Osteocyte (in vitro differentiated cells): ENCODE measurements around the gene CYB5R4. TPM values are rescaled to one million over a fixed set of nuclear protein-coding genes. Genes with fewer than 3 reads are reported as not detected.

Experiments used
- DNase-seq: peaks from one replicate; pipeline ENCODE4 v3.0.0; 2021; ENCODE audit warnings: mixed read lengths; ENCODE audit not compliant: unreplicated experiment; ENCODE audit errors: extremely low spot score
- H3K27ac Mint-ChIP-seq: one replicate; pipeline ENCODE4 v1.8.0; 2021; ENCODE audit warnings: mild to moderate bottlenecking, mixed read lengths; ENCODE audit not compliant: unreplicated experiment
- H3K27me3 Mint-ChIP-seq: one replicate; pipeline ENCODE4 v1.8.0; 2021; ENCODE audit warnings: mixed read lengths; ENCODE audit not compliant: unreplicated experiment
- H3K36me3 Mint-ChIP-seq: one replicate; pipeline ENCODE4 v1.8.0; 2021; ENCODE audit warnings: mixed read lengths; ENCODE audit not compliant: unreplicated experiment
- H3K4me1 Mint-ChIP-seq: one replicate; pipeline ENCODE4 v1.8.0; 2021; ENCODE audit warnings: mixed read lengths; ENCODE audit not compliant: unreplicated experiment
- H3K4me3 Mint-ChIP-seq: one replicate; pipeline ENCODE4 v1.8.0; 2021; ENCODE audit warnings: mild to moderate bottlenecking, moderate library complexity, mixed read lengths; ENCODE audit not compliant: unreplicated experiment
- H3K9me3 Mint-ChIP-seq: one replicate; pipeline ENCODE4 v1.8.0; 2021; ENCODE audit warnings: mixed read lengths; ENCODE audit not compliant: unreplicated experiment
- CTCF ChIP-seq: fragments of 200-600 bp; sonication (generic); IDR thresholded peaks from 2 replicates; pipeline ENCODE4 v1.5.0; 2021; ENCODE audit warnings: antibody characterized with exemption, mild to moderate bottlenecking, moderate library complexity
- total RNA-seq: library from RNA; stranded (reverse); gene quantifications from 2 replicates; pipeline ENCODE4 v1.2.1, GENCODE V29; 2021

CYB5R4 gene
- total RNA-seq, 1 donor from 2014 or later, result 10.9 TPM

- H3K9me3 Mint-ChIP-seq, result peaks cover 10% of the 10 kb centered on the region
- DNase-seq, result no peak
- no peak overlapping the region for H3K4me3 Mint-ChIP-seq
- peaks cover 25% of the 10 kb centered on the region for H3K27me3 Mint-ChIP-seq
- H3K36me3 Mint-ChIP-seq, result peaks cover 2% of the 10 kb centered on the region
- no peak for TF ChIP-seq CTCF
- peak overlapping the region; percentile 41 for H3K27ac Mint-ChIP-seq
- peaks cover 5% of the 10 kb centered on the region for H3K4me1 Mint-ChIP-seq
Measured at GRCh38 chr6:83978324-83978734, 118.8 kb downstream of the CYB5R4 start.

- peaks cover 10% of the 10 kb centered on the region for H3K9me3 Mint-ChIP-seq
- no peak for DNase-seq
- H3K27me3 Mint-ChIP-seq, result peaks cover 25% of the 10 kb centered on the region
- peaks cover 5% of the 10 kb centered on the region for H3K4me1 Mint-ChIP-seq
- H3K36me3 Mint-ChIP-seq, result peaks cover 2% of the 10 kb centered on the region
- no peak overlapping the region for H3K27ac Mint-ChIP-seq
- TF ChIP-seq CTCF, result no peak
- no peak overlapping the region for H3K4me3 Mint-ChIP-seq
Measured at GRCh38 chr6:83978997-83979396, 119.5 kb downstream of the CYB5R4 start.

- DNase-seq, result no peak
- Mint-ChIP-seq H3K9me3 (peaks cover 10% of the 10 kb centered on the region), H3K4me3 (no peak overlapping the region), H3K27me3 (peaks cover 14% of the 10 kb centered on the region), H3K4me1 (peaks cover 11% of the 10 kb centered on the region), H3K36me3 (no peaks in the 10 kb centered on the region), H3K27ac (no peak overlapping the region)
- TF ChIP-seq CTCF, result no peak
Measured at GRCh38 chr6:83984411-83984810, 124.9 kb downstream of the CYB5R4 start.

GRCh38 chr6:83985308-83985713 lies 125.8 kb downstream of the CYB5R4 start:
- H3K9me3 Mint-ChIP-seq, result peaks cover 5% of the 10 kb centered on the region
- no peak for DNase-seq
- no peaks in the 10 kb centered on the region for H3K36me3 Mint-ChIP-seq
- H3K4me1 Mint-ChIP-seq, result peaks cover 11% of the 10 kb centered on the region
- TF ChIP-seq CTCF, result peak; percentile 46
- H3K4me3 Mint-ChIP-seq, result no peak overlapping the region
- no peak overlapping the region for H3K27ac Mint-ChIP-seq
- peaks cover 12% of the 10 kb centered on the region for H3K27me3 Mint-ChIP-seq

GRCh38 chr6:83985715-83986114 lies 126.2 kb downstream of the CYB5R4 start:
- Mint-ChIP-seq H3K9me3 (peaks cover 5% of the 10 kb centered on the region), H3K27me3 (peaks cover 12% of the 10 kb centered on the region), H3K4me1 (peaks cover 11% of the 10 kb centered on the region), H3K4me3 (no peak overlapping the region), H3K36me3 (no peaks in the 10 kb centered on the region), H3K27ac (no peak overlapping the region)
- no peak for TF ChIP-seq CTCF
- DNase-seq, result no peak
